ENCODE results near the gene MACROD1. TPM values are rescaled to one million over a fixed set of nuclear protein-coding genes. Genes with fewer than 3 reads are reported as not detected.
A peak's percentile ranks its signal among the peaks of the same experiment; 100 is the strongest.

MACROD1 gene
- total and polyA plus RNA-seq, 10 of the 15 experiments (the other 5 are each of a cell fraction or from before 2014, with no cell fraction given), result 1.2 to 22.7 (median 11.3) TPM; not detected in 1

DNA sequence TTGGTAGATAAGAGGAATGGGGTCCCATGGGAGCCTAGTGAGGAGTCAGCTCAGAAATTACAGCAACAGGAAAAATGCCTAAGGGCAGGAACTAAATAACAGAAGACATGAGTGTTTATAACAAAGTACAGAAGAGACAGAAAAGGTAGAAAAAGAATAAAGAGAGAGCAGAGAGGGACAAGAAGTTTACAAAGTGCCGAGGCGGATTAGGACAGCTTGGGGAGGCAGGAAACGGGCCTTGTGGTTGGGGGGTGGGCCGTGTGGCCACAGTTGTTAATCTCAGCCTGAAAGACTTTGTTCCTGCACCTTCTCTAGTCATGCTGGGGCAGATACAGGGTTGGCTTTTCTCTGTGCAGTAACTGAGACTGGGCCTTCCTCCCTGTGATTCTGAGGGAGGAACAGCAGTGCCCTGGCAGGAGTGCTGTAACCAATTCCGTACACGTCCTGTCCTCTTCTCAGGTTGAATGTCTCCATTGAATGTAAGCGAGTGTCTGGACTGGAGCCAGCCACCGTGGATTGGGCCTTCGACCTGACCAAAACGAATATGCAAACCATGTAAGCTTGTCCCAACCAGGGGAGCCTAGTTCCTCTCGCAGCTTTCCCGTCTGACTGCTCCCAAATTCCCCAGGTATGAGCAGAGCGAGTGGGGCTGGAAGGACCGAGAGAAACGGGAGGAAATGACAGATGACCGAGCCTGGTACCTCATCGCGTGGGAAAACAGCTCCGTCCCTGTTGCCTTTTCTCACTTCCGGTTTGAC is 214.0 kb downstream of the MACROD1 start (continued):
- TF ChIP-seq SP1 (IDR thresholded peaks at IDR 0.05; ENCODE audit: low read depth, low read length) (peak; percentile 58), MEF2B (IDR thresholded peaks at IDR 0.05; ENCODE audit: partially characterized antibody, poor library complexity, severe bottlenecking) (peak; percentile 56), POLR2A (IDR thresholded peaks at IDR 0.05; ENCODE audit: low read depth, low read length) (peak; percentile 62), ZNF622 (IDR thresholded peaks at IDR 0.05) (no peak), NR2F1 (conservative IDR thresholded peaks at IDR 0.05) (no peak; the same call in 1 of the 2 replicates), LARP7 (IDR thresholded peaks at IDR 0.05) (no peak), NFXL1 (IDR thresholded peaks at IDR 0.05; ENCODE audit: borderline replicate concordance) (no peak), MLLT1 (IDR thresholded peaks at IDR 0.05) (peak; percentile 58), MYC (IDR thresholded peaks at IDR 0.05; ENCODE audit: insufficient read depth, insufficient read length, insufficient replicate concordance, low read length, severe bottlenecking) (no peak), BHLHE40 (IDR thresholded peaks at IDR 0.05; ENCODE audit: borderline replicate concordance in 1 of 2, low read depth in 2 of 2, low read length in 1 of 2) (no peak; a peak in 1 of 4 replicates), TAF1 (IDR thresholded peaks at IDR 0.05; ENCODE audit: borderline replicate concordance, low read depth, low read length) (peak; percentile 47; the same call in 1 of the 2 replicates), CHD2 (IDR thresholded peaks at IDR 0.05; ENCODE audit: borderline replicate concordance, low read depth, low read length) (0 out of 2 replicates have a peak, but pooled peaks have one; percentile 10), IKZF1 (conservative IDR thresholded peaks at IDR 0.05) (peak; percentile 57; the same call in 1 of the 2 replicates), EZH2 (IDR thresholded peaks at IDR 0.05; ENCODE audit: borderline replicate concordance, control insufficient read depth, low read depth, low read length) (no peak), TBL1XR1 (IDR thresholded peaks at IDR 0.05; ENCODE audit: low read depth, low read length) (no peak), RB1 (IDR thresholded peaks at IDR 0.05; ENCODE audit: borderline replicate concordance) (0 out of 2 replicates have a peak, but pooled peaks have one; percentile 15), PRDM15 (CRISPR knock-in tag; IDR thresholded peaks at IDR 0.05) (no peak), EP300 (IDR thresholded peaks at IDR 0.05; ENCODE audit: borderline replicate concordance in 1 of 2, control insufficient read depth in 1 of 2, low read depth in 2 of 2, low read length in 2 of 2) (peak in 1 of 2 experiments; percentile 31; a peak in 1 of 4 replicates), STAT1 (conservative IDR thresholded peaks at IDR 0.05) (no peak), USF1 (IDR thresholded peaks at IDR 0.05; ENCODE audit: borderline replicate concordance, extremely low read length, insufficient read depth, low read depth, low read length) (no peak), KDM1A (IDR thresholded peaks at IDR 0.05; ENCODE audit: borderline replicate concordance) (no peak), FOXM1 (IDR thresholded peaks at IDR 0.05; ENCODE audit: low read depth, low read length) (no peak)
- TF ChIP-seq, protein P1, sequence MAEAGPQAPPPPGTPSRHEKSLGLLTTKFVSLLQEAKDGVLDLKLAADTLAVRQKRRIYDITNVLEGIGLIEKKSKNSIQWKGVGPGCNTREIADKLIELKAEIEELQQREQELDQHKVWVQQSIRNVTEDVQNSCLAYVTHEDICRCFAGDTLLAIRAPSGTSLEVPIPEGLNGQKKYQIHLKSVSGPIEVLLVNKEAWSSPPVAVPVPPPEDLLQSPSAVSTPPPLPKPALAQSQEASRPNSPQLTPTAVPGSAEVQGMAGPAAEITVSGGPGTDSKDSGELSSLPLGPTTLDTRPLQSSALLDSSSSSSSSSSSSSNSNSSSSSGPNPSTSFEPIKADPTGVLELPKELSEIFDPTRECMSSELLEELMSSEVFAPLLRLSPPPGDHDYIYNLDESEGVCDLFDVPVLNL (IDR thresholded peaks at IDR 0.05; ENCODE audit: low read depth, low read length), result no peak

Data from GM12878 (cell line).